A673 (cell line): ENCODE results near the gene ANTXRL.

Source experiments
- CTCF ChIP-seq: fragments of 300-800, 200-600 bp; sonication (generic); conservative IDR thresholded peaks from 2 replicates; pipeline ENCODE4 v1.5.1; 2017; ENCODE audit warnings: low read depth, mild to moderate bottlenecking, antibody characterized with exemption, low read length, moderate library complexity, mixed read lengths
- EZH2 ChIP-seq: fragments of 200-600 bp; sonication (generic); IDR thresholded peaks from 2 replicates; pipeline ENCODE4 v1.6.1; 2017; ENCODE audit warnings: borderline replicate concordance, low read depth, mild to moderate bottlenecking, mixed read lengths, antibody characterized with exemption, low read length; ENCODE audit not compliant: poor library complexity, severe bottlenecking

DNA sequence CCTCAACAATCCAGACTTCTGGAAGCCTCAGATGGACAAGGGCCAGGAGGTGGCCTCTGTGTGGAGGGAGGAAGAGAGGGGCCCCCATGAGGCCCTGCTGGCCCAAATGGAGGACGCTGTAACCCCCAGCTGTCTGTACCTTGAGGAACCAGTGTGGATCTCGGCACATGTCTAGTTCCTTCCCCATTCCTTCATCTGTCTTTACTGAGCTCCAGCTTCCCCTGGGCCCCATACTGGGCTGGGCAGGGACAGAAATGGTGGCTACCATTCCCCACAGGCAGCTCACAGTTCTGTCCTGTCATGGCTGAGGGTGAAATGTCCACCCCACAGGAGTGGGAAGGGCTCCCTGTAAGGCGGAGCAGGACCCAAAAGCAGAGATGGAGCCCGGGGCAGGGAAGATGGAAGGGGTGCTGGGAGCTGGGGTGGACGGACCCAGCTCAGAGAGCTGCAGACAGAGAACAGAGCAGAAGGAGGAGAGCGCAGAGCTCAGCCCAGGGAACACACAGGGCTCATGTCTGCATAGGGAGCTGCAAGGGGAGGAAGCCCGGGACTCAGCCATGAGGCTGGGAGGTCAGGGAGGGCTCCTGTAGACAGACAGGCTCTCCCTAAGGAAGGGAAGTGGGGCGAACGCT lies 22.8 kb downstream of the ANTXRL start:
- no peak for TF ChIP-seq CTCF
- TF ChIP-seq EZH2 = no peak
